Fibroblast of pulmonary artery (primary cell): ENCODE measurements around the gene FGA.

Source experiments
- DNase-seq: peaks from one replicate; pipeline ENCODE4 v3.0.0-alpha.2; 2010; ENCODE audit warnings: low read depth
- H3K4me3 ChIP-seq: replicated peaks from 2 replicates; pipeline ENCODE4 v1.5.1; 2011; ENCODE audit warnings: low read depth, mild to moderate bottlenecking, control low read depth, low read length, moderate library complexity
- CTCF ChIP-seq: IDR thresholded peaks from 2 replicates; pipeline ENCODE4 v1.5.1; 2011; ENCODE audit warnings: mild to moderate bottlenecking, control low read depth, low read length, inconsistent platforms; ENCODE audit errors: missing control alignments

Gene FGA

GRCh38 chr4:154615211-154615610 is 24.7 kb upstream of the FGA start:
- no peak for TF ChIP-seq CTCF
- no peak overlapping the region for H3K4me3 ChIP-seq
- no peak for DNase-seq

GRCh38 chr4:154614306-154614705 is 23.8 kb upstream of the FGA start:
- no peak overlapping the region for H3K4me3 ChIP-seq
- no peak for DNase-seq
- no peak for TF ChIP-seq CTCF

GRCh38 chr4:154612472-154613414 is 22.2 kb upstream of the FGA start, which contains the start of gene FGG:
Gene FGG, minus strand, starts transcription at chr4:154612656. Its CDS starts 47 bp downstream, at chr4:154612609.
- DNase-seq: no peak
- no peak for TF ChIP-seq CTCF
- H3K4me3 ChIP-seq: no peak within 1 kb of the TSS

GRCh38 chr4:154611833-154612232 is 21.3 kb upstream of the FGA start:
- no peak for DNase-seq
- no peak for TF ChIP-seq CTCF
- H3K4me3 ChIP-seq: no peak overlapping the region

GRCh38 chr4:154610582-154610981 is 20.0 kb upstream of the FGA start:
- no peak for DNase-seq
- no peak for TF ChIP-seq CTCF
- no peak overlapping the region for H3K4me3 ChIP-seq

- no peak for DNase-seq
- H3K4me3 ChIP-seq: no peak overlapping the region
- no peak for TF ChIP-seq CTCF
Measured at GRCh38 chr4:154609532-154609931, 19.0 kb upstream of the FGA start.
